ENCODE measurements around the gene UNC5A.

DNA sequence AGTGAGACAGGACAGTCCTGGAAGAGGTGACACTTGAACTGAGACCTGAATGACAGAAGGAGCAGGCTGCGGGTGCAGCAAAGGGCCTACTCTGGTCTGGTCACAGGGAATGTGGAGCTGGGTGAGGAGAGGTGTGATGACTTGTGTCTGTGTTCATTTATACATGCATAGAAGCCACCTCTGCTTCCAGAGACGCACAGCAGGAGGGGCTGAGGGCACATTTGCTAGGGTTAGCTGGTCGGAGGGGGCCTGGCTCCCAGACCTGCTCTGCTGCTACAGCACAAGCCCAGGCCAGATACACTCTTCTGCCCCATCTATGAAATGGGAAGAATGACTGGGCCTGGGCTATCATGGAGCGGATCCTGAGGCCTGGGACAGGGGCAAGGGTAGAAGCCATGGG is 15.6 kb downstream of the UNC5A start:
- TF ChIP-seq, protein P1, sequence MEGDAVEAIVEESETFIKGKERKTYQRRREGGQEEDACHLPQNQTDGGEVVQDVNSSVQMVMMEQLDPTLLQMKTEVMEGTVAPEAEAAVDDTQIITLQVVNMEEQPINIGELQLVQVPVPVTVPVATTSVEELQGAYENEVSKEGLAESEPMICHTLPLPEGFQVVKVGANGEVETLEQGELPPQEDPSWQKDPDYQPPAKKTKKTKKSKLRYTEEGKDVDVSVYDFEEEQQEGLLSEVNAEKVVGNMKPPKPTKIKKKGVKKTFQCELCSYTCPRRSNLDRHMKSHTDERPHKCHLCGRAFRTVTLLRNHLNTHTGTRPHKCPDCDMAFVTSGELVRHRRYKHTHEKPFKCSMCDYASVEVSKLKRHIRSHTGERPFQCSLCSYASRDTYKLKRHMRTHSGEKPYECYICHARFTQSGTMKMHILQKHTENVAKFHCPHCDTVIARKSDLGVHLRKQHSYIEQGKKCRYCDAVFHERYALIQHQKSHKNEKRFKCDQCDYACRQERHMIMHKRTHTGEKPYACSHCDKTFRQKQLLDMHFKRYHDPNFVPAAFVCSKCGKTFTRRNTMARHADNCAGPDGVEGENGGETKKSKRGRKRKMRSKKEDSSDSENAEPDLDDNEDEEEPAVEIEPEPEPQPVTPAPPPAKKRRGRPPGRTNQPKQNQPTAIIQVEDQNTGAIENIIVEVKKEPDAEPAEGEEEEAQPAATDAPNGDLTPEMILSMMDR (conservative IDR thresholded peaks at IDR 0.05), result no peak
- no peak for TF ChIP-seq EZH2 (IDR thresholded peaks at IDR 0.05; ENCODE audit: low read depth)

Data from PC-9 (cell line).